ENCODE results near the gene FADD.
"Not testable (repeated sequence)": the region's sequence is repeated elsewhere in the genome, so short reads cannot be mapped to it uniquely, and the experiment has no call there.

The FADD gene

GRCh38 chr11:70205049-70205725, 2.1 kb downstream of the FADD start:
- DNase-seq (ENCODE audit: low spot score), result no peak

GRCh38 chr11:70205766-70206165, 2.7 kb downstream of the FADD start:
- DNase-seq (ENCODE audit: low spot score), result no peak

GRCh38 chr11:70206226-70206981, 3.3 kb downstream of the FADD start:
- DNase-seq (ENCODE audit: low spot score), result no peak

- DNase-seq (ENCODE audit: low spot score), result no peak
Observed at GRCh38 chr11:70206982-70207376, 3.9 kb downstream of the FADD start.

GRCh38 chr11:70207531-70208131, 4.5 kb downstream of the FADD start:
- no peak for DNase-seq (ENCODE audit: low spot score)

- DNase-seq (ENCODE audit: low spot score), result no peak
Observed at GRCh38 chr11:70209391-70209912, 6.4 kb downstream of the FADD start.

GRCh38 chr11:70210051-70210501, 7.0 kb downstream of the FADD start:
- no peak for DNase-seq (ENCODE audit: low spot score)

GRCh38 chr11:70210530-70210929, 7.4 kb downstream of the FADD start:
- no peak for DNase-seq (ENCODE audit: low spot score)

- DNase-seq (ENCODE audit: low spot score), result no peak
Observed at GRCh38 chr11:70212227-70212811, 9.2 kb downstream of the FADD start.

GRCh38 chr11:70217388-70217787, 14.3 kb downstream of the FADD start:
- DNase-seq (ENCODE audit: low spot score), result not testable (repeated sequence)

GRCh38 chr11:70218076-70218475, 15.0 kb downstream of the FADD start:
- not testable (repeated sequence) for DNase-seq (ENCODE audit: low spot score)

GRCh38 chr11:70220136-70220535, 17.0 kb downstream of the FADD start:
- DNase-seq (ENCODE audit: low spot score), result peak; percentile 41

- DNase-seq (ENCODE audit: low spot score), result no peak
Observed at GRCh38 chr11:70220920-70221319, 17.8 kb downstream of the FADD start.

- DNase-seq (ENCODE audit: low spot score), result no peak
Observed at GRCh38 chr11:70225681-70226177, 22.6 kb downstream of the FADD start.

GRCh38 chr11:70226183-70226582, 23.1 kb downstream of the FADD start:
- no peak for DNase-seq (ENCODE audit: low spot score)

- peak; percentile 71 for DNase-seq (ENCODE audit: low spot score)
Observed at GRCh38 chr11:70226967-70227366, 23.9 kb downstream of the FADD start.

GRCh38 chr11:70229737-70230136, 26.6 kb downstream of the FADD start:
- no peak for DNase-seq (ENCODE audit: low spot score)

GRCh38 chr11:70230151-70230839, 27.2 kb downstream of the FADD start:
- DNase-seq (ENCODE audit: low spot score), result no peak

GRCh38 chr11:70230840-70231710, 28.0 kb downstream of the FADD start:
- DNase-seq (ENCODE audit: low spot score), result no peak

- DNase-seq (ENCODE audit: low spot score), result no peak
Observed at GRCh38 chr11:70233034-70233433, 29.9 kb downstream of the FADD start.

GRCh38 chr11:70233511-70233934, 30.4 kb downstream of the FADD start:
- DNase-seq (ENCODE audit: low spot score), result no peak

All from HuH-7.5 (cell line).